Left hindlimb (tissue), 1 donor: ENCODE results near the gene CHCHD6.
"Not testable (repeated sequence)": the region's sequence is repeated elsewhere in the genome, so short reads cannot be mapped to it uniquely, and the experiment has no call there.

Source experiments
- DNase-seq: peaks from one replicate; pipeline ENCODE4 v3.0.0-alpha.2; 2018

Gene CHCHD6

DNA sequence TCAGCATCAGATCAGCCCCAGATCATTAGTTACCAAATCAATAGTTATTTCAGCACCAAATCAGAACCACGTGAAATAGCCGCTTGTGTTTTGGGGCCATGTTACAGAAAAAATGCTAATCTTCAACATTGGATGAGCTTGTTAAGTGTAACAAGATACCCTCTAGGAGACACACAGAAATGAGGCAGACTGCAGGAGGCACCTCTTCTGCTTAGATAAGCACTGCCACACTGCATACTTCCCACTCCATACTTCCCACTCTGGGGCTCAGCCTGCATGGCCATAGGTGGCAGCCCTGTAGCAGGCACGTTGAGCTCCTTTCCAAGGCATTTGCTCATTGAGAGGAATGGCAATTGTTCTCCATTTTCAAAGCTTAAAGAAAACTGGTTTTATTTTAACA is 73.3 kb downstream of the CHCHD6 start:
- no peak for DNase-seq

DNA sequence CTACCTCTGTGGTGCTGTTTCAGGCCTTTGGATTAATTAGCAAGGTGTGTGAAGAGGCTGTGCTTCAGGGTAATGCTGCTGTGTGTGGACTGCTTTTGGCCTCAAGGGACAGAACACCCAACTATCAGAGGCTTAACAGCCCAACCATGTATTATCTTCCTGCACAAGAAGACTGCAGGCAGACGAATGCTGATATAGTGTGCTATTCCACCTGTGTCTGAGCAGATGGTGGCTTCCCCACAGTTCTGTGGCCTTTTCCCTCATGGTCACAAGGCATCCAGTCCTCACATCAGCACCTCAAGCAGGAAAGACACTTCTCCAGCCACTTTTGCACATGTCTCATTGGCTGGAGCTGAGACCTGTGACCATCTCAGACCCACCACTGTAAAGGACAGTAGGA is 76.6 kb downstream of the CHCHD6 start:
- DNase-seq, result no peak

DNA sequence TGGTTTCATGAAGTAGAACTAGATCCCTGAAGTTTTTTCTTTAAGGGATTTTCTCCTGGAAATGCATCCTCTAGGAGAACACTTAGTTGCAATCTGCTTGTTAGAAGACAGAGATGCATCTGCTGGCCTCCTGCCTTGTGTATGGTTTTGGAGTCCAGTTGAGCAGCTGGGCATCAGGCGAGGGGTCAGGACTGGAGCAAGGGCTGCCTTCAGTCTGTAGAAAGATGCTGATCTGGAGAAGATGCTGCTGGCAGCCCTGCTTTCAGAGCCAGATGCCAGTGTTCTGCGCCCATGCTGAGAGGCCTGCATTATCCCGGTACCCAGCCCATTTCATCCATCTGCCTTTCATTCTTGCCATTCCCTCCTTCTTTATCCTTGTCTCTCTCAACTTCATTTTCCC is 77.4 kb downstream of the CHCHD6 start:
- DNase-seq, result no peak

DNA sequence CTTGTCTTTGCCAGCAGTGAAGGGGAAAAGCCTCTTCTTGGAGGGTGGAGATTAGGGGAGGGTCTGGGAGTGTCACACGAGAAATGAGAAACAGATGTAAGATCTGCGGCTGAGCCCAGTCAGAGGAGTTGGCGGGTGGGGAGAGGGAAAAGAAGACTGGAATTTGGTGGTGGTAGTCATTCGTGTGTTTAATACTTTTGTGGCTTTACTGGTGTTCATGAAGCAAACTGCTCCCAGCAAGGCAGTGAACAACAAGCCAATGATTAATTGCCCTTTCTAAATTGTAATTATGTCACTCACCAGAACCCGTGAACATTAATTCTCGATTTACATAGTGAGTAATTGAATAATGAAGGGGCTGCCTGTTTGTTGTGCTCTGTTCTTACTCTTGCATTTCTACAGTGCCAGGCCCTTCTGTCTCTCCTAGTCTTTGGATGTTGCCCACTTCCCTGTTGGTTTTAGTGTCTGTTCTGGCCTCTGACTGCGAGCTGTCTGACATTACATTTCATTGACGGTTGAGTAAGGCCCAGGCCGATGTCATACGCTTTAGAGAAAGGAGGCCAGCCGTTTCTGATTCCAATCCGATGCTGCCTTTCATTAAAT is 78.0 kb downstream of the CHCHD6 start:
- DNase-seq, result peak; percentile 80

DNA sequence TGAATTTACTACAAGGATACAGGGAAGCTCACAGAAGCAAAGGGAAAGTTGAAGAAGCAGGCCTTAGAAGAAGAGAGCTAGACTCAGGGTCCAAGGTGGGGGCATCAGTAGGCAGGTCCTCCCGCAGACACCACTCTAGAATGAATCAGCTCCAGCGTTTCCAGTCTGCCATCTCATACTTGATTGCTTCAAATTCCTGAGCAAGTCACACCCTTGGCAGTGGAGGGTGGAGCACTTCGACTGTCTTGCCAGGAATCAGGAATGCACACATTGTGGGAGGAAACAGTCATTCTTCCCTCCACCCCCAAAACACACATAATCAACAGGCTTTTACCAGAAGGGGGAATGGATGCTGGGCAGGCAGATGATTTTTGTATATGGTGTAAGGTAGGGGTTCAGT is 78.5 kb downstream of the CHCHD6 start:
- peak; percentile 35 for DNase-seq

DNA sequence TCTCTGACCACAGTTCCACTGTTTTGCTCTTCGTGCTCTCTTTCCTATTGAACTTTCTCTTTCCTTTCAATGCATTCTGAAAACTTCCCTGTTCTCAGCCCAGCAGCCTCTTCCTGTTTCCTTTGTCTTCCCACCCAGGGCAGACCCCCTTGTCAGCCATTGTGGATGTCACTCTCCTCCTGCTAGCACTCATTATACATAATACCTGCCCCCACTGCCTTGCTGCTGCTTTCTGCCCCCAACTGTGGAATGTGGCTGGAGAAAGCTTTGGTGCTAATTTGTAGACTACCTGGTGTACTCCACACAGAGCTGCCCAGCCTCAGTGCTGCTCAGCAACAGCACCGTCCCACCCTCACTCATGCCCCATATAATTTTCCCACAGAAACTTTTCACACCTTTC is 80.2 kb downstream of the CHCHD6 start:
- no peak for DNase-seq

DNA sequence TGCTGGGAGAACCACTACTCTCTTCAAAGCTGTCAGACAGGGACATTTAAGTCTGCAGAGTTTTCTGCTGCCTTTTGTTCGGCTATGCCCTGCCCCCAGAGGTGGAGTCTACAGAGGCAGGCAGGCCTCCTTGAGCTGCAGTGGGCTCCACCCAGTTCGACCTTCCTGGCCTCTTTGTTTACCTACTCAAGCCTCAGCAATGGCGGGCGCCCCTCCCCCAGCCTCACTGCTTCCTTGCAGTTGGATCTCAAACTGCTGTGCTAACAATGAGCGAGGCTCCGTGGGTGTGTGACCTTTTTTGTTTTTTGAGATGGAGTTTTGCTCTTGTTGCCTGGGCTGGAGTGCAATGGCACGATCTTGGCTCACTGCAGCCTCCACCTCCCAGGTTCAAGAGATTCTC is 87.3 kb downstream of the CHCHD6 start:
- not testable (repeated sequence) for DNase-seq

DNA sequence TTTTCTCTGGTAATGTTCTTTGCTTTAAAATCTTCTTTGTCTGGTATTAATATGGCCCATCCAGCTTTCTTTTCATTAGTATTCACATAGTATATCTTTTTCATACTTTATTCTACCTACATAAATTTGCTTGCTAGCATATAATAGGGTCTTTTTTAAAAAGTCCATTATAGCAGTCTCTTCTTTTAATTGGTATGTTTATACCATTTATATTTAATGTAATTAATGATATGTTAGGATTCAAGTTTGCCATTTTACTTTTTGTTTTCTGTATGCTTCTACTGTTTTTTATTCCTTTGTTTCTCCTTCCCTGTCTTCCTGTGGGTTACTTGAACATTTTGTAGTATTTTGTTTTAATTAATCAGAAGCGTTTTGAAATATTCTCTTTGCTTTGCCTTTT is 89.0 kb downstream of the CHCHD6 start:
- DNase-seq, result no peak

DNA sequence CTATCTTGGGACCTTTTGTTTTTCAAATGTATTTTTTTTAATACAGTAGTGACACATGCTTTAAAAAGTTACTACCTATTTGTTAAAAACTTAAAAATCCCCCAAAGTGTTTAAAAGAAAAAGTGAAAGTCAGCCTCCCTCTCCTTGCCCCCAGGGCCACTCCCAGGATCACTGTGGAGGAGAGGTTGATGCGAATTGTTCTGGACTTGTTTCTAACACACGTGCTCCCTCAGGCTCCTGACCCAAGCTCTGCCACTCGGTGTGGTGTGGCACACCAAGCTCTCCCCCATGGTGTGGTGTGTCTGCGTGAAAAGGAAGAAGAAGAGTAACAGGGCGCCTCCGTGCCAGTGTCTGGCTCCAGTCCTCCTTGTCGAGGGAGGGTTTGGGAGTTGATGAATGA is 93.5 kb downstream of the CHCHD6 start:
- DNase-seq, result no peak

DNA sequence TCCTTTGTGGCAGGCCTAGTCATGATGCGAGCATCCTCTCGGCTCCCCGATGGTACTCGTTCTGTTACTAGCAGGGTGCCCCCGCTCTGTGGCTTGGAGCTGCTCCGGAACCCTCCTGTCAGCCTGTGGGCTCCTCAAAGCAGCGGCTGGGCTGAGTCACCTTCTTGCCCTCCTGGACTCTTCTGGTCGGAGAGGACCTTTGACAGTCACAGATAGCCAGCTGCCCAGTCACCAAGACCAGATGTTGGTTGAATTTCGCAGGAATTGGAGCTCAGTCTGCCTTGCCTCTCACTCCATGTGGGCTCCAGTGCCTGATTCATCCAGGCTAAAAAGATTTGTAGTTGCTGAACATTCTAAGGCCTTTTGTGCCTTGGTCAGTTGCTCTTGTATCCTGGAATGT is 94.5 kb downstream of the CHCHD6 start:
- DNase-seq, result no peak

DNA sequence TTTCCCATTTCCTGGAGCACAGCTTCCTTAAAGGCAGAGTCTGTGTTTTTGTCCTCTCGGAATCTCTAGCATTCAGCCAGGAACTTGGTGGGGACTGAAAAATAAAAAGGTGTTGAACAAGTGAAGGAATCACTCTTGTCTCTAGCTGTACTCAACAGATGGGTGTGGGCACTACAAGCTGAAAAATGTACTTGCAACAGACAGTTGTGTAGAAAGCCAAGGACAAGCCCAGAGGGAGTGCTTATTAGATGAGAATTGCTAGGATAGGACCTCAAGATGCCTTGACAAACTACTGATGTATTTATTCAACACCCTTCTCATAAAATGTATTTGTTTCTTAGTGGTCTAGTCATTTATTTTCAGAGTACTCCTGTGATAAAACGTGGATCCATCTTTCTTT is 95.1 kb downstream of the CHCHD6 start:
- no peak for DNase-seq

DNA sequence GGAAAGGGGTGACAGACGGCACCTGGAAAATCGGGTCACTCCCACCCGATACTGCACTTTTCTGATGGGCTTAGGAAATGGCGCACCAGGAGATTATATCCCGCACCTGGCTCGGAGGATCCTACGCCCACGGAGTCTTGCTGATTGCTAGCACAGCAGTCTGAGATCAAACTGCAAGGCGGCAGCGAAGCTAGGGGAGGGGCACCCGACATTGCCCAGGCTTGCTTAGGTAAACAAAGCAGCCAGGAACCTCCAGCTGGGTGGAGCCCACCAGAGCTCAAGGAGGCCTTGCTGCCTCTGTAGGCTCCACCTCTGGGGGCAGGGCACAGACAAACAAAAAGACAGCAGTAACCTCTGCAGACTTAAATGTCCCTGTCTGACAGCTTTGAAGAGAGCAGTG is 97.3 kb downstream of the CHCHD6 start:
- DNase-seq, result not testable (repeated sequence)

DNA sequence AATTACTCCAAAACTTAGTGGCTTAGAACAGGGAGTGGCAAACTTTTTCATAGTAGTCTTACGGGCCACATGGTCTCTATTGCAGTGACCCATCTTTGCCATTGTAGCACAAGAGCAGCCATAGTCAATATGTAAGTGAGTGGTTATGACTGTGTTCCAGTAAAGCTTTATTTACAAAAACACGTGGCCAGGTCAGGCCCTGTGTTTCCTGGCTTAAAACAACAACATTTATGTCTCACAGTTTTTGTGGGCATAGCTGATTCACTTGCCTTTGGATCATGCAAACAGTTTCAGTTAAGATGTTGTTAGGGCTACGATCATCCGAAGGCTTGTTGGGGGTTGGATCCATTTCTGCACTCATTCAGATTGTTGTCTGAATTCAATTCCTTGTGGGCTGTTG is 103.8 kb downstream of the CHCHD6 start:
- no peak for DNase-seq

DNA sequence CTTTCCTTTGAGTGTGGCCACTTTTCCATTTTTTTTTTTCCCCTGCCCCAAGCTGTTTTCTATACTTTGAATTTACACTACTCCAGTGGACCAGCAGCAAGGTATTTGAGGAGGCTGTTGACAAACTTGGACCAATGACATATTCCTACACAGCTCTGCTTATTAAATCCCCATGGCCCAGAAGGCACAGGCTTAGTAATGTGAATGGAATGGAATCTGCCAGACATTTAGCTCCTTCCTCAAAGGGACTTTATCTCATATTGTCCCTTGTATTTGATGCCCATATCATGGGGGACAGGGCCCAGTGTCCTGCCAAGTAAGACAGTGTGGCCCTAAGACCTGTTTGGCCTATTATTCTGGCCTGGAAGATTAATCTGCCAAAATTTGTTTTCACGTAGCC is 107.5 kb downstream of the CHCHD6 start:
- DNase-seq, result no peak

DNA sequence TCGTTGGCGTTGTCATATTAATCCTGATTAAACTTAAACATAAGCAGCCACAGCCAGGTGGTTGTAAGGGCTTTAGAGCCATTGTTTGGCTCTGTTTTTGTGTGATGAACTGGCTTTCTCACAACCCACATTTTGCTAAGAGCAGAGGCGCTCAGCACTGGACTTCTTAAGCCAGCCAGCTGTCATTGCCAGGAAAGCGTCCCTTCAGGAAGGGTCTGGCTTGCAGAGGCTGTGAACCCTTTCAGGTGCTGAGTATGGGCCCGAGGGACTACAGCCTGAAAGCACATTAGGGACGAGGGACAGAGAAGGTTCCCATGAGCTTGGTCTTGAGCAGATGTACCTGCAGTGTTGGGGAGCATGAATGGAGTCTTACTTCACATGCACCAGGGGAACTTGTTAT is 112.3 kb downstream of the CHCHD6 start:
- DNase-seq, result no peak

DNA sequence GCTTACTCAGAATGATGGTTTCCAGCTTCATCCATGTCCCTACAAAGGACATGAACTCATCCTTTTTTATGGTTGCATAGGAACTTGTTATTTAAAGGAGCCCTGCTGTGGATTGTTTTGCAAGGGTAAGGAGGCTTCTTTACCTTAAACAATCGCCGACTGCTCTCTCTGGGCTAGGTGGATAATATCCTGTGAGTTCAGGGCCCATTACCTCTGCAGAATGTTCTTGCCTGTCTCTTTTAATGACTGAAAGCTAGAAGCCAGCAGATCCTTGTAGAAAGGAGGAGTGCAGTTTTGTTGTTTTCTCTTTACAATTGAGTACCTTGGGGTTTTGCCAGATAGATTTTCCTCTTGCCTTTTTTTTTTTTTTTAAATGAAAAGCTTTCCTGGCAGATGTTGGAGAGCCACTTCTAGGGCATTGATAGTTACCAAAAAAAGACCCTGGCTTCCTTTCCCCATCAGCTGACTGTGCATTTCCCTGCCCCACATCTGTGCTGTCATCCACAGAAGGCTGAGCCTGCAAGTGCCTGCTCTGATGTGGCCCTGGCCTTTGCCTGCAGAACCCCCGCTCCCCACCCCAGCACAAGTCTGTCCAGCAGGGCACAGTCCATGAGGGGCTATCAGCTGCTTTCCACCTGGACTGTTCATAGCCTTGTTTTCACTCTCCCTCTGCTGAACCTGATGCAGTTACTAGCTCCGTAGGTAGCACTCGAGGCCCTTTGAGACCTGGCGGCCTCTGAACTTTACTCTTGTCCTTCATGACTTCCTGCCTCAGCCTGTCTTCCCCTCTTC is 113.1 kb downstream of the CHCHD6 start:
- DNase-seq, result no peak

DNA sequence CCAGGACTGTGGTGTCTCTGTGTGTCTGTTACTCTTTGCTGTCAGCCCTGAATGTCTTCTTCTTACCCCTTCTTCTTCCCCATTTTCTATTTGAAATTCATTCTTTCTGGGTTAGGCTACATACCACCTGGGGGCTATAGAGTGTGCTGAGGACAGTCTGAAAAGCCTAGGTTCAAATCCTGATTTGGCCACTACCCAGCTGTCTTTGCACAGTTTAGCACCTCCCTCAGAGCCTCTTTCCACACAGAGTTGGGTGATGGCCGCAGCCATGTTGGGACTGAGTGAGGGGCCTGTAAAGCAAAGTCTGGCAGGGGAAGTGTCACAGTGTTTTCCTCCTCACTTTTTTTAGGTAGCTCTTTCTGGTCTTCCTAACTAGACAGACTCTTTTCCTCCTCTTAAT is 113.7 kb downstream of the CHCHD6 start:
- DNase-seq, result no peak

DNA sequence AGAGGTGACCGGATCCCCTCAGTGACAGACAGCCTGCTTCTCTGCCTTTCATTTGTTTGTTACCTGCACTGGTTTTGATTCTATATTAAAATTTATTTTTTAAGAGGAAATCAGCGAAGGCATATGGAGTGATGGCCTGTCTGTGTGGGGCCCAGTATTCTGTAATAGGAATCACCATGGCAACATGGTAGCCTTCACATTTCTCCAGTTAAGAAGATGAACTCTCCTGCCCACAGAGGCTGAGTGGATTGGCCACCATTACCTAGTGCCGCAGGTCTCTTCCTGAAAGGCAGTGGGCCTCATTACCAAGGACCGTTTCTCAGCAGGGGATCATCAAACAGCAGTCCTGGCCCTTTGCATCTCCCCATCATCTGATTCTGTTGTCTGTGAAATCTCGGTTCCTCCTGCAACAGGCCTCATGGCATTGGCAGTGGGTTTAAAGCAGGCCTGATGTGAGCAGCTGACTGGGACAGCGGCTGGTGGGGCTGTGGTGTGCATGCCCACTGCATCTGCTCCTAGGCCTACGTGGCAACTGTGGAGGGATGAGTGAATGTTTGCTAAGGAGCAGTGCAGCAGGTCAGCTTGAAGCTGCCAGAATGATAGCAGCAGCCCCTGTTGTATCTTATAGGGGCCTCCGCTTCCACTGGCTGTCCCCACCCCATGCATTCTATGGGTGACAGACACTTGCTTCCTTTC is 114.5 kb downstream of the CHCHD6 start:
- DNase-seq, result no peak

DNA sequence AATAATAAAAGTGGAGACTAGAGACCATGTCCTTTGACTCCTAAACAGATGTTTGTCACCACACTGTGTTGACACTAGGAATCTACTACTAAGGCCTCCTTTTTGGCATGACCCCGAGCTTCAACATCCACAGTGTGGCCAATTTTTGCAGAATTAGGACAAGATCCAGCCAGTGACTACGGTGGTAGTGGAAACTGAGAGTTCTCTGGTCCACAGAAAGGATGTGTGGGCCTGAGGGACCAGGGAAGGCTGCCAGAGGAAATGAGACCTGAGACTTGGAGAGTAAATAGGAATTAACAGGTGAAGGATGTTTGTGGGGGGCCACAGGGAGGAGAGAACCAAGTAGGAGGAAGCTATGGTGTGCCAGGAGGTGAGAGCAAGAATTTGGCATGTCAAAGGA is 122.7 kb downstream of the CHCHD6 start:
- no peak for DNase-seq

DNA sequence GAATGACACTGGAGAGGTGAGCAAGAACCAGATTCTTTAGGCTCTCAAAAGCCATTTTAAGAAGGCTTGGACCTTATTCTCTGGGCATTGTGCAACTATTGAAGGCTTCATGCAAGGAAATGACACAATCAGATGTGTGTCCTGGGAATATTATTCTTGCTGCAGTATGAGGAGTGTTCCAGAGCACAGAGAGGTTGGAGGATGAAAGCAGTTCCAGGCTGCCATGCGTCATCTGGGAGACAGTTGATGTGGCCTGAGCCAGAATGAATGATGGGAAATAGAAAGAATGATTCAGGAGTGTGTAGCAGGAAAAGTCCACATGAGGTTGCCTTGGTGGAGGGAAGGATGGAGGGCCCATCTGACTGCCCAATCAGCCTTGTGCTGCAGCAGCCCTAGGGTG is 123.1 kb downstream of the CHCHD6 start:
- no peak for DNase-seq

DNA sequence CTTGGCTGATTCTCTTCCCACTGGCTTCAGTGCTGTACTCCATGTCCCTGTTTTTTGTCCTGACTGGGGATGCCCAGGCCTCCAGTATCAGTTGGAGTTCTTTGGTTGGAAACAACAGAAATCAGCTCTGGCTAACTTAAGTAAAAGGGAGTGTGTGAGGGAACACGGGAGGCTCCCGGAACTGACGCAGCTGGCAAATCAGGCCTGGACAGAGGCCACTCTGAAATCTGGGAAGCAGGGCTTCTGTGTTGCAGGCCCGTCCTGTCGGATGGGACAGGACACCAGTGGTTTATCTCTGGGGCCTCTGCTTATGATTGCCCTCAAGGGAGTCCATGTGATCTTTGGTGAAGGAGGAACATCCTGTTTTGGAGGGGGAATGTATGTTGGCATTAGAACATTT is 124.3 kb downstream of the CHCHD6 start:
- DNase-seq, result no peak

DNA sequence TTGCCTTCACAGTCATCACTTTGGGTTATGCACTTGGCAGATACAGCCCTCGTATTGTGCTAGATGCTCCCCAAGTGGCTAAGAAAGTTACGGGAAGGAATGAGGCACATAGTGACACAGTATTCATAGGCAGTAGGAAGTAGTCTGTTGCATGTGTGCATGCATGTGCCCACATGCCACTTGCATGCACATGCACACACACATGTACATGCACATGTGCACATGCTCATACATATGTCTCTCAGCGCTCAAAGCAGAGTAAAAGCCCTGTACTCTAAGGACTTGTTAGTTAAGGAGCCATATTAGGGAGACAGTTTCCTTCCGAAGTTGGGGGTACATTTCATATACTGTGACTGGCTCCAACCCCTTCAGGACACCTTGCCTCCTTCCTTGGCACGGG is 128.9 kb downstream of the CHCHD6 start:
- DNase-seq, result no peak

DNA sequence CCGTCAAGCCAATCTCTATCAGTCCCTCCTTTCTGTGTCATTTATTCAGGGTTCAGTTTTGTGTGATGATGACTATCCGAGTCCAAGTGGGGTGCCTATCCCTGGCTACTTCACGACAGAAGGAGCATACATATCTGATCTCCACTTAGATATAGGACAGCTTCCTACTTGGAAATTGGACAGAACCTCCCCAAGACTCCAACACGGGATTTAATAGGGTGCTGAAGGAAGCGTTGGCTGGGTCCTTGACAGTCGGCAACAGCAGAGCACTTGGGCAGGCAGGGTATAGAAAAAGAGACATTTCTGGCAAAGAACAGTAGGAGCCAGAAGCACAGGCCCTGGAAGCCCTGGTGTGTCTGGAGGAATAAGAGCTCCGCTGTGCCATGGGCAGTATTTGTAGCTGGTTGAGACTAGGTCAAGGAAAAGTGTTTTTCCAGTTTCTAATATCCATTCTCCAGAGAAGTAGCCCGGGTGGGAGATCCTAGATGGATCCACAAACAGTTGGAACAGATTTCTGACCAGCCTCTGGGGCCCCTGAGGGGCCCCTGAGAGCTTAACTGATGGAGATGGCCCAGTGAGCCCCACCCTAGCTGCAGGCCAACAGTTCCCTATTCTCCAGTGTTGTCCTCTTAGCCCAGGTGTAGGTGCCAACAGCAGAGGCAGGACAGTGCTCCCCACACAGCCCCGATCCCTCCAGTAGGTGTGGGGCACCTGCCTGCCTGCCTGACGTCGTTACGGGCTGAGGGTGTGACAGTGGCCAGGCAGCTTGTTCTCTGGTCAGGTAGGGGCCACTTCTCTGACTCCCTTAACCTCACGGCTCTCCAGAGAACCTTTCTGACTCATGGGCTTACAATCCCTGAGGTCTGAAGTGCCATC is 130.8 kb downstream of the CHCHD6 start:
- no peak for DNase-seq
